Activated B cell treated with CpG ODN at 0.5 μM for 24 hours (primary cell): ENCODE results near the gene LRAT. TPM values are rescaled to one million over a fixed set of nuclear protein-coding genes. Genes with fewer than 3 reads are reported as not detected.
"Not testable (repeated sequence)": the region's sequence is repeated elsewhere in the genome, so short reads cannot be mapped to it uniquely, and the experiment has no call there.

ENCODE experiments used
- ATAC-seq: fragments of 200-7000 bp; cut with Tn5 transposase; one replicate; pipeline ENCODE4 v1.10.0; 2021; ENCODE audit warnings: low read depth, mild to moderate bottlenecking, moderate library complexity
- CTCF ChIA-PET: fragments of 350-600 bp; sonication (Branson Sonifier 250); formaldehyde crosslinking; loops from one replicate; lab custom pipeline; 2021; ENCODE audit warnings: antibody characterized with exemption; lab: Charles Lee
- POLR2A ChIA-PET: fragments of 350-600 bp; sonication (Branson Sonifier 250); formaldehyde crosslinking; loops from one replicate; lab custom pipeline; 2021; ENCODE audit warnings: antibody characterized with exemption; lab: Charles Lee
- DNase-seq: peaks from one replicate; pipeline ENCODE4 v3.0.0; 2022
- H3K27ac Mint-ChIP-seq: one replicate; pipeline ENCODE4 v1.8.0; 2020; ENCODE audit warnings: mixed read lengths
- H3K27me3 Mint-ChIP-seq: one replicate; pipeline ENCODE4 v1.8.0; 2021; ENCODE audit warnings: mixed read lengths
- H3K36me3 Mint-ChIP-seq: one replicate; pipeline ENCODE4 v1.8.0; 2021; ENCODE audit warnings: low read depth, mixed read lengths
- H3K4me1 Mint-ChIP-seq: one replicate; pipeline ENCODE4 v1.8.0; 2021; ENCODE audit warnings: mixed read lengths
- H3K4me3 Mint-ChIP-seq: one replicate; pipeline ENCODE4 v1.8.0; 2020; ENCODE audit warnings: mild to moderate bottlenecking, mixed read lengths
- H3K9me3 Mint-ChIP-seq: one replicate; pipeline ENCODE4 v1.8.0; 2020; ENCODE audit warnings: mixed read lengths
- intact Hi-C: fragments of 100-400 bp; cut with micrococcal nuclease; formaldehyde crosslinking; loops from one replicate; pipeline ENCODE4 v1.15.1; 2024
- total RNA-seq: library from RNA; stranded (reverse); gene quantifications from 2 replicates; pipeline ENCODE4 v1.2.3, GENCODE V29; 2022
- TF ChIP-seq, protein P1 (sequence below): fragments of 200-600 bp; IDR thresholded peaks from one replicate; pipeline ENCODE4 v1.8.0; 2022; ENCODE audit warnings: antibody characterized with exemption, mild to moderate bottlenecking

Gene LRAT
- total RNA-seq, 1 donor from 2014 or later = not detected

DNA sequence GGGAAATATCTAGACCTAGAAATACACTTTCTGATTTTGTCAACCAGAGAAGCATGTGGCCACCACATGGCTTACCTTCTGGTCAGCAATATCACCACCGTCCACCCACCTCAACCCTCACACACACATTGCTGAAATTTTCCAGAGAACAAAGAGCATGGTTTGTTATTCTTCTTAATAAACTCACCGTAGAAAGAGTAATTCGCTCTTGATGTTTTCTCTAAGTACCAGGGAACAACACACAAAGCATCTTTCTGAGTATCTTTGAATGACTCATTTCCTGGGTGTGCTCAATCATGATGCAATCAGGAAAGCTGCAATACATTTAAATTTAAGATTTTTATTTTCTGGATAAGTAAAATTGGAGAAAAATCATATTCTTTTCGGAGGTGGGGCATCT is 24.7 kb upstream of the LRAT start:
- ATAC-seq (no peak), DNase-seq (no peak)
- Mint-ChIP-seq H3K9me3 (no peaks in the 10 kb centered on the region), H3K36me3 (no peaks in the 10 kb centered on the region), H3K4me3 (no peak overlapping the region), H3K4me1 (no peaks in the 10 kb centered on the region), H3K27me3 (peaks cover 2% of the 10 kb centered on the region), H3K27ac (no peak overlapping the region)
- CTCF ChIA-PET = no interaction called here
- intact Hi-C loops = no loop called here
- POLR2A ChIA-PET = no interaction called here
- TF ChIP-seq, protein P1, sequence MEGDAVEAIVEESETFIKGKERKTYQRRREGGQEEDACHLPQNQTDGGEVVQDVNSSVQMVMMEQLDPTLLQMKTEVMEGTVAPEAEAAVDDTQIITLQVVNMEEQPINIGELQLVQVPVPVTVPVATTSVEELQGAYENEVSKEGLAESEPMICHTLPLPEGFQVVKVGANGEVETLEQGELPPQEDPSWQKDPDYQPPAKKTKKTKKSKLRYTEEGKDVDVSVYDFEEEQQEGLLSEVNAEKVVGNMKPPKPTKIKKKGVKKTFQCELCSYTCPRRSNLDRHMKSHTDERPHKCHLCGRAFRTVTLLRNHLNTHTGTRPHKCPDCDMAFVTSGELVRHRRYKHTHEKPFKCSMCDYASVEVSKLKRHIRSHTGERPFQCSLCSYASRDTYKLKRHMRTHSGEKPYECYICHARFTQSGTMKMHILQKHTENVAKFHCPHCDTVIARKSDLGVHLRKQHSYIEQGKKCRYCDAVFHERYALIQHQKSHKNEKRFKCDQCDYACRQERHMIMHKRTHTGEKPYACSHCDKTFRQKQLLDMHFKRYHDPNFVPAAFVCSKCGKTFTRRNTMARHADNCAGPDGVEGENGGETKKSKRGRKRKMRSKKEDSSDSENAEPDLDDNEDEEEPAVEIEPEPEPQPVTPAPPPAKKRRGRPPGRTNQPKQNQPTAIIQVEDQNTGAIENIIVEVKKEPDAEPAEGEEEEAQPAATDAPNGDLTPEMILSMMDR = no peak

DNA sequence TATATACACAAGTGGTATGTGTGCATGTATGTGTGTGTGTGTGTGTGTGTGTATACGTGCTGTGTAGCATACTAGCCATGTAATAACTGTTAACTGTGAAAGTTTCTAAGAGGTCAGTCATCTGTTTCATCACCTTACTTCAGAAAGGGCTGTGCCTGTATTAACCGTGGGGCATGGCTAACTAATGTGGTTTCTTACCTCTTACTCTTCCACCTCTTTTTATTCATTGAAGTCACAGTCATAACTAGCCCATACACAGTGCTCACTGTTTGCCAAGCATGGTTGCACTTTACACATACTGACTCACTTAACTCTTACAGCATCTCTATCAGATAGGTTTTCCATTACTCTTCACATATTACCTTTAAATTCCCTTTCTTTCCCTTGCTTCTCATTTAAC is 23.7 kb upstream of the LRAT start:
- CTCF ChIA-PET = no interaction called here
- Mint-ChIP-seq H3K27ac (no peak overlapping the region), H3K9me3 (no peaks in the 10 kb centered on the region), H3K36me3 (no peaks in the 10 kb centered on the region), H3K27me3 (peaks cover 2% of the 10 kb centered on the region), H3K4me3 (no peak overlapping the region), H3K4me1 (no peaks in the 10 kb centered on the region)
- ATAC-seq (no peak), DNase-seq (no peak)
- intact Hi-C loops = no loop called here
- TF ChIP-seq, protein P1 = no peak
- POLR2A ChIA-PET = no interaction called here

DNA sequence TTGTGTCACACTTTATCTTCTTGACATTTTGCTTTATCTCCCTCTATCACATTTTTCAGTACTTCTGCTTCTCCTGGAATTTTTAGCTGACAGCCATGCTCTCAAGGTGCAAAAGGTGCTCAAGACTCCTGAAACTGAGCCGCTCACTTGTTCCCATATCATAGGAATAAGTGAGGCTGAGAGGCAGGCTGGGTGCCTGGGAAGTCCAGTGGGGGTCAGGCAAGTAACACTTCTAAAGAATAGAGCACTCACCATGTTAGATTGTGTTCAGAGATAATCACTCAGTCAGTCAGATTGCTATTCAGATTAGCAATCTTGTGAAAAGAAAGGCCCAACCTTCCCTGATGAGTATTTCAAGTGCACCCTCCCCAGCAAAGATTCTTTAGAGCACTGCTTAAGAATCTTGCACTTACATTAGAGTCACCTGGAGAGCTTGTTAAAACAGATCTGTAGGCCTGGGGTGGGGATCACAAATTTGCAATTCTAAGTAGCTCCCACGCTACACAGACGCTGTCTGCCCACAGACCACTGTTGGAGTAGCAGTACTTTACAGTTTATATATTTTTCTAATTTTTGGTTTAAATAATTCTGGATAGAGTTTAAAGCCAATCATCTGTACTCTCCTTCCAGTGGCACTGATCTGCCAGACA is 23.1 kb upstream of the LRAT start:
- no peak for DNase-seq
- intact Hi-C loops = no loop called here
- no peaks in the 10 kb centered on the region for H3K4me1 Mint-ChIP-seq
- no peak overlapping the region for H3K27ac Mint-ChIP-seq
- POLR2A ChIA-PET = no interaction called here
- TF ChIP-seq, protein P1 = no peak
- no peaks in the 10 kb centered on the region for H3K9me3 Mint-ChIP-seq
- H3K36me3 Mint-ChIP-seq = no peaks in the 10 kb centered on the region
- no peak for ATAC-seq
- peaks cover 2% of the 10 kb centered on the region for H3K27me3 Mint-ChIP-seq
- H3K4me3 Mint-ChIP-seq = no peak overlapping the region
- CTCF ChIA-PET = no interaction called here

DNA sequence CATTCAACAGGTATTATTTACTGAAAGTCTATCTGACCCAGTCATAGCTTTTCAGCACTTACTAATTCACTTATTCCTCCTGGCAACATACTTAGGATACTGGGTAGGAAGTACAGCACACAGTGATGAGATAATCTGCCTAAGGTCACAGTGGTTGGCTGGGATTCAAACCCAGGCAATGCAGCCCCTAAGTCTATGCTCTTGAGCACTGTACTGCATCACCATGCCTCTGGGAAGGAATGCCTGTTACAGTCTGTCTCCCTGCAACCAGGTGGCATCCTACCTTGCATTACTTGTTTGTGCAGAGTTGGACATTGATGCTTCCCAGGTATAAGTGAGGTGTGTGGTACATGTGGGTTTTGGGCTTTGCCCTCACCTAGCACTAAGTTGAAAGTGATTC is 21.5 kb upstream of the LRAT start:
- no peaks in the 10 kb centered on the region for H3K36me3 Mint-ChIP-seq
- TF ChIP-seq, protein P1 = no peak
- CTCF ChIA-PET = no interaction called here

DNA sequence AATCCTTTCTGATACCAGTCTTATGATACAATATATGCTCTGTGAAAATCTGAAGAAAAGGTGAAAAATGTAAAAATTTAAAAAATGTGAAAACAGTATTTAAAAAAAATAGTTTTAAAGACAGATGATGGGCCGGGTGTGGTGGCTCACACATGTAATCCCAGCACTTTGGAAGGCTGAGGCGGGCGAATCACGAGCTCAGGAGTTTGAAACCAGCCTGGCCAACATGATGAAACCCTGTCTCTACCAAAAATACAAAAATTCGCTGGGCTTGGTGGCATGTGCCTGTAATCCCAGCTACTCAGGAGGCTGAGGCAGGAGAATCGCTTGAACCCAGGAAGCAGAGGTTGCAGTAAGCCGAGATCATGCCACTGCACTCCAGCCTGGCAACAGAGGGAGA is 20.2 kb upstream of the LRAT start:
- H3K9me3 Mint-ChIP-seq, H3K4me1 Mint-ChIP-seq, H3K4me3 Mint-ChIP-seq, H3K36me3 Mint-ChIP-seq, H3K27me3 Mint-ChIP-seq, DNase-seq, intact Hi-C loops, H3K27ac Mint-ChIP-seq, POLR2A ChIA-PET, ATAC-seq, CTCF ChIA-PET: not testable (repeated sequence)

More for the DNA sequence above, 21.5 kb upstream of the LRAT start:
- H3K27ac Mint-ChIP-seq = no peak overlapping the region
- H3K4me3 Mint-ChIP-seq = no peak overlapping the region
- no peaks in the 10 kb centered on the region for H3K4me1 Mint-ChIP-seq
- H3K9me3 Mint-ChIP-seq = no peaks in the 10 kb centered on the region
- POLR2A ChIA-PET = no interaction called here
- H3K27me3 Mint-ChIP-seq = peaks cover 2% of the 10 kb centered on the region
- DNase-seq = no peak
- intact Hi-C loops = no loop called here
- no peak for ATAC-seq

DNA sequence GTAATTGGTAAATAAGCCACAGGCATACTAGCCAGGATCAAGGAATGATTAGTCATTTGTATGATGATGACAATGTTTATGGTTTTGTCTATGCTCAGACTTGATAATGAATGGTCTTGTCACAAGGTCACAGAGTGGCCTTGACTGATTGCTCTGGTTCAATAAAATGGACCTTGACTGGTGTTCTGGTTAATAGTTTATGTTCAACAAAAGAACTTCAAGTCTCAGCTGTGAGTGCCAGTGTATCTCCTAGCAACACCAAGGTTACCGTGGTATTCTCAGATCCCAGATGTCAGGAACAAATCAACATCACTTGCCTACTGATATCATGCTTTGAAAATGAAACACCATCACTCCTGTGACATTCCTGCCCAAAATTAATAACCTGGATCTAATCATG is 16.3 kb upstream of the LRAT start:
- H3K27ac Mint-ChIP-seq = no peak overlapping the region
- TF ChIP-seq, protein P1 = no peak
- ChIA-PET POLR2A (no interaction called here), CTCF (no interaction called here)
- intact Hi-C loops = no loop called here
- no peaks in the 10 kb centered on the region for H3K36me3 Mint-ChIP-seq
- H3K4me1 Mint-ChIP-seq = no peaks in the 10 kb centered on the region
- no peak for DNase-seq
- ATAC-seq = no peak
- H3K4me3 Mint-ChIP-seq = no peak overlapping the region
- H3K27me3 Mint-ChIP-seq = peaks cover 2% of the 10 kb centered on the region
- no peaks in the 10 kb centered on the region for H3K9me3 Mint-ChIP-seq
